Smooth muscle cell of the brain vasculature (primary cell): ENCODE data around the gene AKTIP.
"Not testable (repeated sequence)": the region's sequence is repeated elsewhere in the genome, so short reads cannot be mapped to it uniquely, and the experiment has no call there.

Experiments used
- DNase-seq: peaks from one replicate; pipeline ENCODE4 v3.0.0-alpha.2; 2012; ENCODE audit warnings: low read depth, low spot score

Gene AKTIP

GRCh38 chr16:53502331-53503269 is at the start of gene AKTIP:
TSS of gene AKTIP (minus strand) at chr16:53503209. CDS start at chr16:53500259, 2,950 bp downstream.
- DNase-seq: no peak

GRCh38 chr16:53549970-53550690 is 47.1 kb upstream of the AKTIP start:
- peak; percentile 45 for DNase-seq

- DNase-seq: no peak
These were observed 44.0 kb upstream of the AKTIP start for GRCh38 chr16:53546988-53547391.

- no peak for DNase-seq
These were observed 42.4 kb upstream of the AKTIP start for GRCh38 chr16:53545433-53545832.

GRCh38 chr16:53542283-53542682 is 39.3 kb upstream of the AKTIP start:
- DNase-seq: no peak

- no peak for DNase-seq
These were observed 38.3 kb upstream of the AKTIP start for GRCh38 chr16:53541326-53541725.

GRCh38 chr16:53539759-53540718 is 37.0 kb upstream of the AKTIP start:
- not testable (repeated sequence) for DNase-seq

- DNase-seq: not testable (repeated sequence)
These were observed 36.3 kb upstream of the AKTIP start for GRCh38 chr16:53539346-53539745.

- no peak for DNase-seq
These were observed 34.6 kb upstream of the AKTIP start for GRCh38 chr16:53537626-53538025.

GRCh38 chr16:53534206-53534605 is 31.2 kb upstream of the AKTIP start:
- no peak for DNase-seq

- DNase-seq: no peak
These were observed 27.7 kb upstream of the AKTIP start for GRCh38 chr16:53530741-53531140.

- DNase-seq: no peak
These were observed 27.0 kb upstream of the AKTIP start for GRCh38 chr16:53530046-53530445.

- DNase-seq: no peak
These were observed 26.5 kb upstream of the AKTIP start for GRCh38 chr16:53529513-53529912.

- no peak for DNase-seq
These were observed 25.8 kb upstream of the AKTIP start for GRCh38 chr16:53528797-53529196.

GRCh38 chr16:53523971-53524548 is 21.1 kb upstream of the AKTIP start:
- DNase-seq: no peak

- DNase-seq: no peak
These were observed 20.3 kb upstream of the AKTIP start for GRCh38 chr16:53523126-53523804.

- no peak for DNase-seq
These were observed 16.5 kb upstream of the AKTIP start for GRCh38 chr16:53519417-53520091.

GRCh38 chr16:53518550-53519416 is 15.8 kb upstream of the AKTIP start:
- no peak for DNase-seq

GRCh38 chr16:53517851-53518250 is 14.8 kb upstream of the AKTIP start:
- no peak for DNase-seq
